Fibroblast of villous mesenchyme (primary cell): ENCODE data around the gene NR6A1. TPM values are rescaled to one million over a fixed set of nuclear protein-coding genes. Genes with fewer than 3 reads are reported as not detected.

Experiments used
- DNase-seq: peaks from one replicate; pipeline ENCODE4 v3.0.0-alpha.2; 2010; ENCODE audit warnings: low read depth
- H3K4me3 ChIP-seq: 2 replicates; pipeline ENCODE4 v1.5.1; 2011; ENCODE audit warnings: low read depth, mild to moderate bottlenecking, low read length
- total RNA-seq: library from RNA; depleted of rRNA; stranded (reverse); fragments of >200 nt; gene quantifications from 2 replicates; pipeline ENCODE4 v1.2.3, GENCODE V29; 2012
- TF ChIP-seq, protein P1 (sequence below): IDR thresholded peaks from 2 replicates; pipeline ENCODE4 v1.5.1; 2012; ENCODE audit warnings: low read depth, mild to moderate bottlenecking, low read length; ENCODE audit not compliant: insufficient read depth

NR6A1 gene
- total RNA-seq, 1 donor = under 0.01 TPM

DNA sequence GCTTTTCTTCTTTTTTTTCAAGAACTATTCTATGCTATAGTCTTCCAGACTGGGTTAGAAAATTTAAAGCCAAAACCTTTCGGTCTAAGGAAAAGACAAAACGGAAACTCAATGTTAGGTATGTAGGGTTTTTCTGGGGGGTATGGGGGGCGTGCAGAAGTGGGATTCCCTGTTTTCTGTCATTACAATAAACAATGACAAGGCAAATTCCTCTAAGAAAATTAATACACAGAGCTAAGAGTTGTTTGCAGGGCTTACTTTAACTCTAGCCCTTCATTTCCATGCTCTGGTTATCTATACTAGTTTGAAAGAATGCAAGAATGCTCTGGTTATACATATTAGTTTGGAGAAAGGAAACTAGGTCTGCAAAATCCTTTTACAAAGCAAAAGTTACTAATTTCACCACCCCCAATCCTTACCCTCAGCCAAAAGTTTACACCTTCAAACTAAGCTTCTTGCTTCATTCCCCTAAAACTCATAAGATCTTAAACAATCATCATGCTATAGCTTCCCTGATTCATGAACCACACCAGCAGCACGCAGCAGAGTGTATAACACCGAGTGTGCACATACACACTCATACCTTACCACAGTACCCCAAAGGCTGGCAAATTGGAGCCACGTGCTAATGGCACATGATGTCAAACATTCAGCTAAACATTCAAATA lies 174.8 kb downstream of the NR6A1 start:
- DNase-seq = no peak
- H3K4me3 ChIP-seq = no peak overlapping the region
- TF ChIP-seq, protein P1, sequence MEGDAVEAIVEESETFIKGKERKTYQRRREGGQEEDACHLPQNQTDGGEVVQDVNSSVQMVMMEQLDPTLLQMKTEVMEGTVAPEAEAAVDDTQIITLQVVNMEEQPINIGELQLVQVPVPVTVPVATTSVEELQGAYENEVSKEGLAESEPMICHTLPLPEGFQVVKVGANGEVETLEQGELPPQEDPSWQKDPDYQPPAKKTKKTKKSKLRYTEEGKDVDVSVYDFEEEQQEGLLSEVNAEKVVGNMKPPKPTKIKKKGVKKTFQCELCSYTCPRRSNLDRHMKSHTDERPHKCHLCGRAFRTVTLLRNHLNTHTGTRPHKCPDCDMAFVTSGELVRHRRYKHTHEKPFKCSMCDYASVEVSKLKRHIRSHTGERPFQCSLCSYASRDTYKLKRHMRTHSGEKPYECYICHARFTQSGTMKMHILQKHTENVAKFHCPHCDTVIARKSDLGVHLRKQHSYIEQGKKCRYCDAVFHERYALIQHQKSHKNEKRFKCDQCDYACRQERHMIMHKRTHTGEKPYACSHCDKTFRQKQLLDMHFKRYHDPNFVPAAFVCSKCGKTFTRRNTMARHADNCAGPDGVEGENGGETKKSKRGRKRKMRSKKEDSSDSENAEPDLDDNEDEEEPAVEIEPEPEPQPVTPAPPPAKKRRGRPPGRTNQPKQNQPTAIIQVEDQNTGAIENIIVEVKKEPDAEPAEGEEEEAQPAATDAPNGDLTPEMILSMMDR = no peak

DNA sequence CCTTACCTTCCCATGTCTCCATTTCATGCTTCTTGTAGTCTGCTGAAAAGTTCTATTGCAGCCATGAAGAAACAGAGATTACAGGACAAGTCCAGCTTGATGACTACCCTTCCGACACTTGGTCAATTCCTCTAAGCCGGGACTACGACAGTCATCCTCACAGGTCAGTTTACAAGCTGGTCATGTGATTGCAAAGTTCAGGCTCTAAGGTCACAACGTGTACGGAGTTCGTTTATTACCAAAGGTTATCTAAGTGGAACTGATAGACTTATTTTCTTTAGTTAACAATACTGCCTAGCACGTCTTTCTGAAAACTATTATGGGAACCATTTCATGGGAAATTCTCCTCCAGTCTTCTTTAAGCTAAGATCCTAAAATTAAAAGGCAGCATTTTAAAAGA lies 175.4 kb downstream of the NR6A1 start:
- TF ChIP-seq, protein P1 = no peak
- no peak overlapping the region for H3K4me3 ChIP-seq
- DNase-seq = no peak

DNA sequence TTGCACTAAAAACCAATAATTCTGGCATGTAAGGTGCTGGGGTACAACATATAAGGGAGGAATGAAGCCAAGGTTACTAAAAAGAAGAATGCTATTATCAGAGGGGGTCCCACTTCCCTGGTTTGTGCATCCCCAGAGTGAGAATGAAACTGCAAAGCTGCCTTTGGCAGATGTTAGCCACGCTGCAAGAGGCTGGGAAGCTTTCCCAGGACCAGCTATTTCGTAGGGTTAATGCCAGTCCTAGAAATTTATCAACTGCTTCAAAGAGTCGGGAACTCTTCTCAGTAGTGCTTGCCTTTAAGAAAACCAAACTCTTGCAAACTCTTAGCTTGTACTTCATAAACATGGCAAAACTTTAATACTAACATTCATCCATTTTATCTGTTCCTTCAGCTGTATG lies 176.4 kb downstream of the NR6A1 start:
- TF ChIP-seq, protein P1 = no peak
- DNase-seq = no peak
- H3K4me3 ChIP-seq = no peak overlapping the region

DNA sequence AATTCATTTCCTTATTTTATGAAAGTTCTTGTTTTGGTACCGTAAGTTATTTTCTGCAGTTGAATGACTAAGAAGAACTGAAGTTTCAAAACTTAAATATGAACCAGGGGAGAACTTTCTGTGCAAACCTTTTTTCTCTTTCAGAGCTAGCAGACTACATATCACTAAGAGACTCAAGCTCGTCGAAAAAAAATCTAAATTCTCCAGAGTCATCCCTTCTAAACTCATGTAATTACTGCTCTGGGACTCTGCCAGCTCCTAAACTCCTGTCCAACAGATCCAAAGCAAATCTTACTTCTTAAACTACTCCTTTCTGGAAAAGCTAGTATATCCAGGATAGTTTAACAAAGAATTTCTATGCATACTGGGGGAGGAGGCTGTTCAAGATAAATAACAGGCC lies 176.9 kb downstream of the NR6A1 start:
- no peak for DNase-seq
- TF ChIP-seq, protein P1 = no peak
- H3K4me3 ChIP-seq = no peak overlapping the region

DNA sequence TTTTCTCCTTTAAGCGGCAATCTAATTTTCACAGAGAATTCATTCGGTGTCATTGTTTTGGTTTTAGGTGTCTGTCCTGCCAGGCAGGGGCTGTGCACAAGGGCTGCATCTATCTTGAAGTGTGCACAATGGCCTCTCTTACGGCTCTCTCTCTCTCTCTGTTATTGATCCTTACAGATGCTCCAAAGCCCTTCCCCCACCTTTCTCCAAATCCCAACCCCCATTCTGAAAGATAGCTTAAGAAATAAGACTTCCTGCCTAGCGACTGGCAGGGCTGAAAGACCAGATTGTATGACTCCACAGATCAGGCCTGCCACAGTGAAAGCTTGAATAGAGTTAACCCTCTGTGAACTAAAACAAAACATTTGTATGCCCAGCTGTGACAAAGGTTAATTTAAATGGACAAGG lies 177.5 kb downstream of the NR6A1 start:
- TF ChIP-seq, protein P1 = no peak
- no peak overlapping the region for H3K4me3 ChIP-seq
- DNase-seq = no peak

DNA sequence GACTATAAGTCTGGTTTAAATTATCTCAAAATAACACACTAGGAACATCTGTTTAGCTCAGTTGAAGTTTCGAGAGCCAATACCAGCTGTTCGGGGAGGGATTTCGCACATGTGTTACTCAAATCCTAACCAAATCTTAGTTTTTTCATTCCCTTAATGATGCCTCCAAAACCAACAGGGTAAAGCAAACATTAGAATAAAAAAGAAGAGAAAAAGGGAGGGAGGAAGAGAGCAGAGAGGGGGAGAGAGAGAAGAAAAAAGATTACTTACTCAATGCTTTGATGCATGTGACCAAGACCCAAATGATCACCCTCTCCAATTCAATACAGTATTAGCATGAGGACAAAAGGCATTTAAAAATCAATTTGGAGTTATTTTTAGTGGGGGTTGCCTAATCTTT lies 177.9 kb downstream of the NR6A1 start:
- DNase-seq = no peak
- TF ChIP-seq, protein P1 = no peak
- no peak overlapping the region for H3K4me3 ChIP-seq
